ENCODE results near the gene DHRSX. TPM values are rescaled to one million over a fixed set of nuclear protein-coding genes. Genes with fewer than 3 reads are reported as not detected.
A peak's percentile ranks its signal among the peaks of the same experiment; 100 is the strongest.

DHRSX gene
- total RNA-seq, 1 donor from 2014 or later: 30.4 TPM

DNA sequence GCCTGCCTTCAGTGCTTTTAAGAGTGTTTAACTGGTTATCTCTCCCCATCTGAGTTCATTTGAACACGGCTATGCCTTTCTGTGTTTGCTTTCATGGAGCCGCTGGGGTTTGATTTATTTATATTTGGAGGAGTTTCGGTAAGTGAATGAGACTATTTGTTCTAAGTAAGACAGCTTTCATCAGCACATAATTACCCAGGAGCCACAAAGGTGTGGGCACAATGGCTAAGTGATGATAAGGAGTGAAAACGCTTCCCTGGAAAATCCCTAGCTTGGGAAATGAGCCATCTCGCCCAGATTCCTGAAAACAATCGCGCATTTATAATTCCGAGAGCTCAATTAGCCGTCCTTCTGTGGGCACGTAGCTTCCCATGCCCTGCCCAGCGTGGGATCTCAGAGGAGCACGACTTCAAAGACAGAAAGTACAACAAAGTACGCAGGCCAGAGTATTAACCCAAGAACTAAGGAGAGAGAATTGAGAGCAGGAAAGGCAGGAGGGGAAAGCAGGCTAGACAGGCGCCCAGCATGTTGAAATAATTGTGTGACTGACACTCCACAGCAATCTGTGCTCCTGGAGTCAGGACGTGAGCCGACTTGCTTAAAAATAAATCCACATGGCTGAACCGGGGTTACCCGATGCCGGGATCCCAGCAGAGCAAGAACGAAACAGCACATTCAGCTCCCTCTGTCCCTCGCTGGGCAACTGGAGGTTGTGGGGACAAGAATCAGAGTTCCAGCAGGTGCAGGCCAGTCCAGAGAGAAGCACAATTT is 99.0 kb downstream of the DHRSX start:
- peak overlapping the region; percentile 8 for H3K27ac Mint-ChIP-seq (ENCODE audit: unreplicated experiment)
- peak overlapping the region; percentile 40 for H3K27ac ChIP-seq (ENCODE audit: low read depth, low read length)
- peaks cover 2% of the 10 kb centered on the region for H3K36me3 ChIP-seq (ENCODE audit: insufficient read depth, low read length)
- H3K27me3 Mint-ChIP-seq (ENCODE audit: low read depth, unreplicated experiment): no peaks in the 10 kb centered on the region
- H3K79me2 ChIP-seq (ENCODE audit: insufficient read depth, low read length): no peaks in the 10 kb centered on the region
- no peak for TF ChIP-seq EZH2 (IDR thresholded peaks at IDR 0.05; ENCODE audit: insufficient read depth, low read length)
- no peak for TF ChIP-seq CTCF (IDR thresholded peaks at IDR 0.05; ENCODE audit: insufficient read depth, low read depth, low read length)
- peaks cover 9% of the 10 kb centered on the region for H4K20me1 ChIP-seq (ENCODE audit: insufficient read depth, low read length)
- DNase-seq (ENCODE audit: low read depth) (peak; percentile 78), FAIRE-seq (no peak)
- no peaks in the 10 kb centered on the region for H3K27me3 ChIP-seq (ENCODE audit: insufficient read depth, low read length)
- peaks cover 24% of the 10 kb centered on the region for H3K4me1 ChIP-seq (ENCODE audit: insufficient read depth, low read length)
- peaks cover 10% of the 10 kb centered on the region for H3K4me1 Mint-ChIP-seq (ENCODE audit: low read depth, unreplicated experiment)
- H3K4me2 ChIP-seq (ENCODE audit: low read length): peak overlapping the region; percentile 80
- peaks cover 11% of the 10 kb centered on the region for H3K36me3 Mint-ChIP-seq (ENCODE audit: low read depth, unreplicated experiment)
- no peak overlapping the region for H3K4me3 Mint-ChIP-seq (ENCODE audit: unreplicated experiment)
- peaks cover 3% of the 10 kb centered on the region for H3K9me3 Mint-ChIP-seq (ENCODE audit: unreplicated experiment)
- peaks cover under 1% of the 10 kb centered on the region for H3K9me3 ChIP-seq (ENCODE audit: insufficient read depth, low read depth, low read length)
- peak overlapping the region; percentile 73 for H3K9ac ChIP-seq (ENCODE audit: low read length)
- H3K4me3 ChIP-seq (ENCODE audit: insufficient read depth, low read depth, low read length): peak overlapping the region; percentile 33
- peak overlapping the region; percentile 60 for H2AFZ ChIP-seq (ENCODE audit: low read depth, low read length)

DNA sequence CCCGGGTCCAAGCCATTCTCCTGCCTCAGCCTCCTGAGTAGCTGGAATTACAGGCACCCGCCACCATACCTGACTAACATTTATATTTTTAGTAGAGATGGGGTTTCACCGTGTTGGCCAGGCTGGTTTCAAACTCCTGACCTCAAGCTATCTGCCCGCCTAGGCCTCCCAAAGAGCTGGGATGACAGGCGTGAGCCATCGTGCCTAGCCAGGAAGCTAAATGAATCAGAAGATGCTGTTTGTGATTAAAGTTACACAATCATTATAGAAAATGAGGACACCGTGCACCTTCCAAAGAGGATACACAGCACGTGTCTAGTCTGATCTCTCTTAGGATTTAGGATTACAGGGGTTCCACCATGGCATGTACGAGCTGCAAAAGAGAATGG is 99.6 kb downstream of the DHRSX start:
- peak overlapping the region; percentile 40 for H3K27ac ChIP-seq (ENCODE audit: low read depth, low read length)
- peak overlapping the region; percentile 73 for H3K9ac ChIP-seq (ENCODE audit: low read length)
- Mint-ChIP-seq H3K9me3 (ENCODE audit: unreplicated experiment) (no peaks in the 10 kb centered on the region), H3K4me1 (ENCODE audit: low read depth, unreplicated experiment) (peaks cover 10% of the 10 kb centered on the region), H3K36me3 (ENCODE audit: low read depth, unreplicated experiment) (peaks cover 6% of the 10 kb centered on the region), H3K27ac (ENCODE audit: unreplicated experiment) (no peak overlapping the region), H3K27me3 (ENCODE audit: low read depth, unreplicated experiment) (no peaks in the 10 kb centered on the region), H3K4me3 (ENCODE audit: unreplicated experiment) (no peak overlapping the region)
- peaks cover 9% of the 10 kb centered on the region for H4K20me1 ChIP-seq (ENCODE audit: insufficient read depth, low read length)
- no peaks in the 10 kb centered on the region for H3K79me2 ChIP-seq (ENCODE audit: insufficient read depth, low read length)
- FAIRE-seq: no peak
- peak; percentile 35 for DNase-seq (ENCODE audit: low read depth)
- H3K27me3 ChIP-seq (ENCODE audit: insufficient read depth, low read length): no peaks in the 10 kb centered on the region
- H3K4me3 ChIP-seq (ENCODE audit: insufficient read depth, low read depth, low read length): peak overlapping the region; percentile 33
- peaks cover 24% of the 10 kb centered on the region for H3K4me1 ChIP-seq (ENCODE audit: insufficient read depth, low read length)
- H3K4me2 ChIP-seq (ENCODE audit: low read length): peak overlapping the region; percentile 80
- H3K9me3 ChIP-seq (ENCODE audit: insufficient read depth, low read depth, low read length): no peaks in the 10 kb centered on the region
- TF ChIP-seq EZH2 (IDR thresholded peaks at IDR 0.05; ENCODE audit: insufficient read depth, low read length) (no peak), CTCF (IDR thresholded peaks at IDR 0.05; ENCODE audit: insufficient read depth, low read depth, low read length) (no peak)
- H2AFZ ChIP-seq (ENCODE audit: low read depth, low read length): no peak overlapping the region
- no peaks in the 10 kb centered on the region for H3K36me3 ChIP-seq (ENCODE audit: insufficient read depth, low read length)

GRCh38 chrX:2398064-2398656 is 102.6 kb downstream of the DHRSX start:
- no peak overlapping the region for H3K4me3 ChIP-seq (ENCODE audit: insufficient read depth, low read depth, low read length)
- no peak for FAIRE-seq
- H3K27me3 ChIP-seq (ENCODE audit: insufficient read depth, low read length): no peaks in the 10 kb centered on the region
- H3K27ac ChIP-seq (ENCODE audit: low read depth, low read length): no peak overlapping the region
- no peaks in the 10 kb centered on the region for H3K27me3 Mint-ChIP-seq (ENCODE audit: low read depth, unreplicated experiment)
- H3K36me3 ChIP-seq (ENCODE audit: insufficient read depth, low read length): no peaks in the 10 kb centered on the region
- H3K4me3 Mint-ChIP-seq (ENCODE audit: unreplicated experiment): no peak overlapping the region
- no peak for TF ChIP-seq CTCF (IDR thresholded peaks at IDR 0.05; ENCODE audit: insufficient read depth, low read depth, low read length)
- no peak for TF ChIP-seq EZH2 (IDR thresholded peaks at IDR 0.05; ENCODE audit: insufficient read depth, low read length)
- H3K4me2 ChIP-seq (ENCODE audit: low read length): peak overlapping the region; percentile 49
- peaks cover 13% of the 10 kb centered on the region for H3K36me3 Mint-ChIP-seq (ENCODE audit: low read depth, unreplicated experiment)
- peaks cover 24% of the 10 kb centered on the region for H3K4me1 ChIP-seq (ENCODE audit: insufficient read depth, low read length)
- H3K27ac Mint-ChIP-seq (ENCODE audit: unreplicated experiment): no peak overlapping the region
- peaks cover 10% of the 10 kb centered on the region for H3K4me1 Mint-ChIP-seq (ENCODE audit: low read depth, unreplicated experiment)
- peaks cover 9% of the 10 kb centered on the region for H4K20me1 ChIP-seq (ENCODE audit: insufficient read depth, low read length)
- H3K9me3 Mint-ChIP-seq (ENCODE audit: unreplicated experiment): no peaks in the 10 kb centered on the region
- H3K9ac ChIP-seq (ENCODE audit: low read length): no peak overlapping the region
- no peaks in the 10 kb centered on the region for H3K79me2 ChIP-seq (ENCODE audit: insufficient read depth, low read length)
- no peak overlapping the region for H2AFZ ChIP-seq (ENCODE audit: low read depth, low read length)
- H3K9me3 ChIP-seq (ENCODE audit: insufficient read depth, low read depth, low read length): no peaks in the 10 kb centered on the region
- DNase-seq (ENCODE audit: low read depth): peak; percentile 64
